HepG2 (cell line): ENCODE results near the gene ZNF488. TPM values are rescaled to one million over a fixed set of nuclear protein-coding genes. Genes with fewer than 3 reads are reported as not detected.

ENCODE experiments used
- ATAC-seq: fragments of 200-7000 bp; cut with Tn5 transposase; 3 replicates; pipeline ENCODE4 v1.9.1; 2020; ENCODE audit warnings: mild to moderate bottlenecking, moderate library complexity
- BruUV-seq: library from RNA; stranded (reverse); fragments of 400-500 nt; replicated peaks from 2 replicates; lab custom pipeline; 2021; lab: Mats Ljungman, UMichigan
- CTCF ChIA-PET: fragments of 300-600 bp; formaldehyde crosslinking; extraction: SDS; loops from one replicate; lab custom pipeline; 2021; ENCODE audit warnings: low total read pairs, inconsistent platforms, low intra/inter-chr PET ratio; lab: Yijun Ruan, JAX
- POLR2A ChIA-PET: fragments of 350-600 bp; sonication (Branson Sonifier 250); formaldehyde crosslinking; loops from one replicate; lab custom pipeline; 2020; ENCODE audit warnings: antibody characterized with exemption, inconsistent platforms; lab: Yijun Ruan, JAX
- DNase-seq: peaks from one replicate; pipeline ENCODE4 v3.0.0-alpha.2; 2015; ENCODE audit warnings: low spot score
- FAIRE-seq: peaks from 3 replicates; lab custom pipeline; 2011; peaks lifted over from hg19 to GRCh38; lab: Jason Lieb, UNC
- H2AFZ ChIP-seq: one replicate; pipeline ENCODE4 v1.6.1; 2011; ENCODE audit warnings: low read length, inconsistent platforms
- H3K27ac ChIP-seq: fragments of 300-600 bp; 3 replicates; pipeline ENCODE4 v1.8.0; 2011; ENCODE audit warnings: mixed run types, mild to moderate bottlenecking, mixed read lengths, low read length, inconsistent platforms; ENCODE audit not compliant: insufficient read depth; ENCODE audit errors: extremely low read length
- H3K27me3 ChIP-seq, 2 experiments: fragments of 200-600 bp in 1 of 2; 2 replicates in 1 of 2; 3 replicates in 1 of 2; pipeline versions ENCODE4 v1.6.0 to v1.8.0; 2011; ENCODE audit warnings: low read length in 2 of 2, mild to moderate bottlenecking in 2 of 2, moderate library complexity in 2 of 2, inconsistent platforms in 1 of 2; ENCODE audit not compliant: insufficient read depth in 2 of 2, control insufficient read depth in 1 of 2
- H3K36me3 ChIP-seq, 2 experiments: fragments of 200-600 bp in 1 of 2; replicated peaks in 1 of 2; 2 replicates in 1 of 2; 3 replicates in 1 of 2; pipeline versions ENCODE4 v1.5.1 to v1.8.0; 2011; ENCODE audit warnings: low read length in 2 of 2, inconsistent platforms in 1 of 2; ENCODE audit not compliant: insufficient read depth in 2 of 2, control insufficient read depth in 1 of 2
- H3K4me1 ChIP-seq: 2 replicates; pipeline ENCODE4 v1.5.1; 2012; ENCODE audit warnings: low read length, inconsistent platforms; ENCODE audit not compliant: insufficient read depth
- H3K4me2 ChIP-seq: 2 replicates; pipeline ENCODE4 v1.6.0; 2011; ENCODE audit warnings: low read depth, low read length, inconsistent platforms
- H3K4me3 ChIP-seq, 3 experiments: fragments of 200-600 bp in 1 of 3; sonication (generic), shearing (Covaris generic) in 1 of 3; replicated peaks in 1 of 3; 2 replicates each; pipeline ENCODE4 v1.5.1; 2011 to 2016; ENCODE audit warnings: low read length in 3 of 3, inconsistent platforms in 2 of 3, low read depth in 2 of 3, mild to moderate bottlenecking in 2 of 3, control low read depth in 1 of 3, mixed read lengths in 1 of 3; ENCODE audit not compliant: insufficient read depth in 1 of 3
- H3K79me2 ChIP-seq: one replicate; pipeline ENCODE4 v1.6.1; 2011; ENCODE audit warnings: low read length, inconsistent platforms; ENCODE audit not compliant: insufficient read depth
- H3K9ac ChIP-seq: 2 replicates; pipeline ENCODE4 v1.6.0; 2011; ENCODE audit warnings: mild to moderate bottlenecking, low read depth, low read length, inconsistent platforms; ENCODE audit not compliant: insufficient read depth
- H3K9me3 ChIP-seq: 2 replicates; pipeline ENCODE4 v1.5.1; 2012; ENCODE audit warnings: mild to moderate bottlenecking, low read length
- H4K20me1 ChIP-seq: 2 replicates; pipeline ENCODE4 v1.6.0; 2011; ENCODE audit warnings: inconsistent platforms, mild to moderate bottlenecking, low read length, moderate library complexity; ENCODE audit not compliant: insufficient read depth
- GLMP ChIP-seq: sonication (generic); formaldehyde crosslinking; IDR thresholded peaks from 2 replicates; pipeline ENCODE4 v1.9.0; 2021; ENCODE audit warnings: missing genetic modification reagents, mild to moderate bottlenecking, borderline replicate concordance
- MYC ChIP-seq: sonication (generic); formaldehyde crosslinking; IDR thresholded peaks from 2 replicates; pipeline ENCODE4 v1.9.0; 2021; ENCODE audit warnings: missing genetic modification reagents, borderline replicate concordance
- POGZ ChIP-seq: sonication (generic); formaldehyde crosslinking; IDR thresholded peaks from 2 replicates; pipeline ENCODE4 v1.4.0; 2020; ENCODE audit warnings: mild to moderate bottlenecking, missing genetic modification reagents
- ZBTB39 ChIP-seq: sonication (generic); formaldehyde crosslinking; IDR thresholded peaks from 2 replicates; pipeline ENCODE4 v1.5.0; 2020; ENCODE audit warnings: missing genetic modification reagents
- ZNF605 ChIP-seq: sonication (generic); formaldehyde crosslinking; IDR thresholded peaks from 2 replicates; pipeline ENCODE4 v1.8.0; 2022; ENCODE audit warnings: mild to moderate bottlenecking, missing genetic modification reagents
- ZNF670 ChIP-seq: sonication (generic); formaldehyde crosslinking; IDR thresholded peaks from 2 replicates; pipeline ENCODE4 v1.8.0; 2022; ENCODE audit warnings: mild to moderate bottlenecking, missing genetic modification reagents, borderline replicate concordance
- ZNF780A ChIP-seq: sonication (generic); formaldehyde crosslinking; IDR thresholded peaks from 2 replicates; pipeline ENCODE4 v1.8.0; 2022; ENCODE audit warnings: mild to moderate bottlenecking, missing genetic modification reagents, moderate library complexity
- ZNF878 ChIP-seq: sonication (generic); formaldehyde crosslinking; IDR thresholded peaks from 2 replicates; pipeline ENCODE4 v1.8.1; 2023; ENCODE audit warnings: mild to moderate bottlenecking, missing genetic modification reagents, moderate library complexity
- WGBS: methylation state at CpG from one replicate; pipeline ENCODE4 v1.1.6; 2017; ENCODE audit warnings: low lambda C conversion rate; 5-methylcytosine and 5-hydroxymethylcytosine counted together
- in situ Hi-C: cut with HindIII; loops from 2 replicates; pipeline ENCODE4 v1.10.0; 2017; ENCODE audit warnings: low pct_unique_long_range_greater_than_20kb; ENCODE audit not compliant: extremely low pct_ligation_motif_present
- intact Hi-C: fragments of 100-400 bp; cut with micrococcal nuclease; formaldehyde crosslinking; loops from one replicate; pipeline ENCODE4 v1.10.0; 2022; ENCODE audit not compliant: unreplicated experiment
- polyA plus RNA-seq, 8 experiments: library from polyadenylated mRNA; depleted of rRNA in 3 of 8; stranded (reverse) in 7 of 8; unstranded in 1 of 8; fragments of >200 nt; fragmentation: Illumina TruSeq in 4 of 8; extraction: Trizol in 4 of 8; gene quantifications; 2 replicates each; pipeline versions ENCODE4 v1.2.1 to v1.2.3, GENCODE V29; 2011 to 2016; ENCODE audit warnings: low read depth in 4 of 8, missing spikeins in 1 of 8, mixed read lengths in 1 of 8; ENCODE audit not compliant: insufficient read depth in 1 of 8
- total RNA-seq, 5 experiments: library from RNA; depleted of rRNA; stranded (reverse); fragments of >200 nt; fragmentation: Illumina TruSeq; extraction: Trizol; gene quantifications; 2 replicates each; pipeline ENCODE4 v1.2.3, GENCODE V29; 2016; ENCODE audit warnings: low read depth in 1 of 5

ZNF488 gene
- total and polyA plus RNA-seq, 2 of the 13 experiments (the other 11 are each of a cell fraction or from before 2014, with no cell fraction given) = 0.13 to 0.15 TPM

DNA sequence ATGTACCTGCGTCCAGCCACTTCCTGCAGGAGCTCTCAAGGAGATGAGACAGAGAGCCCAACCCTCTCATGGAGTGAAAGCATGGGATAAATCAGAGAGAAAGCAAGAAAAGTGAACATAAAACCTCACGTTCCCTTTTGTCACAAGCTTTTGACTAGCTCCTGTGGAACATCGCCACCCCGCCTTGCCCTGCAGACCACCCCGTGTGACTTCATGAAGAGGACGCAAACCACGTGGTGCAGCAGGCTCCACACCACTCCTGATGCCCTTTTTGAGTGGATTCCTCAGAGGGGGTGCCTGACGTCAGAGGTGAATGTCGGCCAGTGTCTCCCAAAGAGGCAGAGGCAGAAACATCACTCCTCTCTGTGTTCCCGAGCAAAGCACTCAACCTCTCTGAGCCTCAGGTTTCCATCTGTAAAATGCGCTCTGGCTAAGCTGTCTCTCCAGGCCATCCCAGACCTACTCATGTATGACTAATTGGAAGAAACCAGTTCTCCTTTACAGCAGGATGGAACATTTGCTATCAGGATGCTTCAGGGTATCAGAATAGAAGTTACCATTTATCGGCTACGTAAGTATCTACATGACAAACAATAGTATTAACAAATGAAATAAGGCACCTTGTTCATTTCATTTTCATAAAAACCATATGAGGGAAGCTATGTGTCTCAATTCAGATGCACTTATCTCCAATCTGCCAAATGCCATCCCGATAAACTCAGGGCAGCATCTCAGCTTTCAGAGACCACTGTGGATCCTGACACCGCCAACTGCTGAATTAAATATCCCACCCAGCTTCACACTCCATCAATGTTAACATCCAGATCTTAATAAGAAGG is 5.3 kb downstream of the ZNF488 start:
- intact Hi-C loops = no loop called here
- ChIA-PET POLR2A (no interaction called here), CTCF (no interaction called here)
- Histone ChIP-seq H3K4me3 (no peak overlapping the region), H2AFZ (no peak overlapping the region), H3K9me3 (no peaks in the 10 kb centered on the region), H3K4me1 (peaks cover 23% of the 10 kb centered on the region), H3K36me3 (no peaks in the 10 kb centered on the region), H3K4me2 (no peak overlapping the region), H3K9ac (no peak overlapping the region), H3K27me3 (peaks cover 3 to 5% of the 10 kb centered on the region in 2 experiments; a peak in 3 of 5 replicates), H3K27ac (no peak overlapping the region), H3K79me2 (no peaks in the 10 kb centered on the region), H4K20me1 (no peaks in the 10 kb centered on the region)
- in situ Hi-C loops = no loop called here
- TF ChIP-seq ZNF605 (CRISPR knock-in tag) (no peak), MYC (CRISPR knock-in tag) (no peak), ZBTB39 (CRISPR knock-in tag) (no peak), ZNF878 (no peak), ZNF670 (CRISPR knock-in tag) (no peak), ZNF780A (CRISPR knock-in tag) (no peak), POGZ (CRISPR knock-in tag) (no peak), GLMP (no peak)
- WGBS = 60% methylated on average over 14 of the region's 15 CpGs
- no peak for FAIRE-seq
- no peak for DNase-seq
- ATAC-seq = no peak
- BruUV-seq = no TSS peak
